ENCODE data around the gene LYPD6. TPM values are rescaled to one million over a fixed set of nuclear protein-coding genes. Genes with fewer than 3 reads are reported as not detected.

Gene LYPD6
- polyA plus RNA-seq, 1 of the 3 experiments (the other 2 are of a cell fraction): 8.1 TPM

DNA sequence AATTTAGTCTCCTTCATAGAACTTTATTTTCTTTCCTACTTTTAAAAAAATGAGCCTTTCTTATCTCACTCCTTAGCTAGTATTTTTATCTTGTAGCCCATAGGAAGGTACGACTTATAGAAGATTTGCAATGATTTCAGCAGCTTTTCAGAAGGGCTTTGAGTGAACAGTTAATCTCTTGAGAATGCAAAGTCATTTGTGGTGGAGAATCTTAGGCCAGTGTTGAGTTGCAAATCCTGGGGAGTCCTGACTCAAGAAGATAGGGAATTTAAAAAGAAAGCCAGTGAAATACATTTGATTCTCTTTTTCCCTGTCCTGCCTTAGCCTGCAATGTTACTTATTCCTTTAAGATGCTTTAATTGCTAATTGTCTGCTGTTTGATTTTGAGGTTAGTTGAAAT, 33.6 kb downstream of the LYPD6 start:
- no peaks in the 10 kb centered on the region for H4K20me1 ChIP-seq (ENCODE audit: insufficient read depth)
- 53% methylated on average over 1 of the region's 1 CpG for WGBS (ENCODE audit: low lambda C conversion rate)
- H3K4me3 ChIP-seq (ENCODE audit: low read depth in 2 of 2, low read length in 1 of 2): no peak overlapping the region
- no peaks in the 10 kb centered on the region for H3K9me3 ChIP-seq
- H3K79me2 ChIP-seq (ENCODE audit: insufficient read depth): no peaks in the 10 kb centered on the region; the same call in 1 of the 2 replicates
- no peaks in the 10 kb centered on the region for H3K9me2 ChIP-seq
- no peaks in the 10 kb centered on the region for H3K27me3 ChIP-seq (ENCODE audit: insufficient read depth)
- H3K4me1 ChIP-seq (ENCODE audit: control insufficient read depth in 1 of 2, insufficient read depth in 2 of 2, low read depth in 1 of 2, low read length in 1 of 2): peaks cover 0 to 8% of the 10 kb centered on the region in 2 experiments; a peak in 3 of 4 replicates
- ChIA-PET POLR2A (no interaction called here), CTCF (interaction anchor here (0.6 to 1.4 kb wide), 2 partner anchors 9 to 11 kb away, joined by 3 to 8 read pairs; no protein-coding TSS in a partner anchor)
- H3K9ac ChIP-seq: no peak overlapping the region
- no peak overlapping the region for H3K4me2 ChIP-seq
- peaks cover 6% of the 10 kb centered on the region for H3F3A ChIP-seq (replicated peaks; ENCODE audit: insufficient read depth)
- no peak overlapping the region for H2AFZ ChIP-seq (ENCODE audit: low read depth)
- no peak for TF ChIP-seq NRF1 (IDR thresholded peaks at IDR 0.05; ENCODE audit: low read depth, low read length)
- no peak for TF ChIP-seq MEF2A (IDR thresholded peaks at IDR 0.05; ENCODE audit: borderline replicate concordance, low read depth)
- TF ChIP-seq TEAD4 (IDR thresholded peaks at IDR 0.05; ENCODE audit: borderline replicate concordance, insufficient read depth): no peak
- TF ChIP-seq USF2 (IDR thresholded peaks at IDR 0.05; ENCODE audit: borderline replicate concordance, low read depth, low read length): no peak
- no peak for TF ChIP-seq REST (IDR thresholded peaks at IDR 0.05; ENCODE audit: low read depth, low read length)
- no peak for TF ChIP-seq POLR2AphosphoS5 (IDR thresholded peaks at IDR 0.05; ENCODE audit: low read depth, low read length)
- no peak for TF ChIP-seq YY1 (IDR thresholded peaks at IDR 0.05; ENCODE audit: low read depth)
- TF ChIP-seq SIN3A (IDR thresholded peaks at IDR 0.05; ENCODE audit: borderline replicate concordance, low read depth, low read length): no peak
- TF ChIP-seq RFX5 (IDR thresholded peaks at IDR 0.05; ENCODE audit: low read length): no peak
- no peak for TF ChIP-seq EP300 (IDR thresholded peaks at IDR 0.05; ENCODE audit: borderline replicate concordance in 1 of 2, low read depth in 1 of 2, low read length in 1 of 2)
- no peak for TF ChIP-seq RAD21 (IDR thresholded peaks at IDR 0.05; ENCODE audit: low read length)
- no peak for TF ChIP-seq GABPA (IDR thresholded peaks at IDR 0.05; ENCODE audit: low read depth)
- no peak for TF ChIP-seq TCF12 (IDR thresholded peaks at IDR 0.05)
- no peak for TF ChIP-seq JUND (IDR thresholded peaks at IDR 0.05)
- no peaks in the 10 kb centered on the region for H3K36me3 ChIP-seq (replicated peaks in 1 of 2; ENCODE audit: control insufficient read depth in 1 of 2, insufficient read depth in 2 of 2, low read length in 1 of 2)
- no peak for DNase-seq
- H3K27ac ChIP-seq (ENCODE audit: low read depth in 2 of 2, low read length in 1 of 2): no peak overlapping the region

DNA sequence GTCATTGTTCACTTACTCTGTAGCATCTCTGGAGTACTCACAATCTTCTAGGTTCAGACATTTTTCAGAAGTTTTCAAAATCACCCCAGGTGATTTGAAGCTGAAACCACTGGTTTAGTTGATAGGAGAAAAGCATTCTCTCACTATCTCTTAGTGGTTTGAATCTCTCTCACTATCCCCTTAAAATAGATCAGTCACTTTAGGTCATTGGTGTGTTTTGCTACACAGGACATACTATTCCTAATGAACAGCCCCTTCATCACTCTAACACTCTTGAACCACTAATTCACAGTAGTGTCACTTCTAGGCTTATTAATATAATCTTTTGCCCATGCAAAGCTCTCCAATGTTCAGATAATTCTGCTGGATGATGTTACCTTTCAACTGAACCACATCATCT, 34.5 kb downstream of the LYPD6 start:
- Histone ChIP-seq H3F3A (replicated peaks; ENCODE audit: insufficient read depth) (peaks cover 6% of the 10 kb centered on the region), H3K4me2 (no peak overlapping the region), H3K9me2 (no peaks in the 10 kb centered on the region), H3K79me2 (ENCODE audit: insufficient read depth) (no peaks in the 10 kb centered on the region), H3K4me3 (ENCODE audit: low read depth in 2 of 2, low read length in 1 of 2) (no peak overlapping the region), H2AFZ (ENCODE audit: low read depth) (no peak overlapping the region), H3K27ac (ENCODE audit: low read depth in 2 of 2, low read length in 1 of 2) (no peak overlapping the region), H3K27me3 (ENCODE audit: insufficient read depth) (no peaks in the 10 kb centered on the region), H3K4me1 (ENCODE audit: control insufficient read depth in 1 of 2, insufficient read depth in 2 of 2, low read depth in 1 of 2, low read length in 1 of 2) (peaks cover 0 to 8% of the 10 kb centered on the region in 2 experiments; a peak in 3 of 4 replicates), H3K36me3 (replicated peaks in 1 of 2; ENCODE audit: control insufficient read depth in 1 of 2, insufficient read depth in 2 of 2, low read length in 1 of 2) (no peaks in the 10 kb centered on the region), H3K9me3 (no peaks in the 10 kb centered on the region), H4K20me1 (ENCODE audit: insufficient read depth) (no peaks in the 10 kb centered on the region), H3K9ac (no peak overlapping the region)
- ChIA-PET POLR2A (no interaction called here), CTCF (interaction anchor here (1.0 to 1.5 kb wide), 3 partner anchors 8 to 52 kb away, joined by 3 to 8 read pairs (median 4); no protein-coding TSS in a partner anchor)
- no peak for DNase-seq
- TF ChIP-seq FOSL2 (IDR thresholded peaks at IDR 0.05; ENCODE audit: borderline replicate concordance, low read depth): no peak
- TF ChIP-seq EZH2phosphoT487 (IDR thresholded peaks at IDR 0.05; ENCODE audit: borderline replicate concordance, low read depth): no peak
- TF ChIP-seq SMC3 (IDR thresholded peaks at IDR 0.05; ENCODE audit: low read depth, low read length): no peak
- TF ChIP-seq NRF1 (IDR thresholded peaks at IDR 0.05; ENCODE audit: low read depth, low read length): no peak
- TF ChIP-seq PBX3 (IDR thresholded peaks at IDR 0.05): no peak
- TF ChIP-seq GATA2 (CRISPR knock-in tag; IDR thresholded peaks at IDR 0.05): no peak
- no peak for TF ChIP-seq RFX5 (IDR thresholded peaks at IDR 0.05; ENCODE audit: low read length)
- no peak for TF ChIP-seq USF2 (IDR thresholded peaks at IDR 0.05; ENCODE audit: borderline replicate concordance, low read depth, low read length)
- TF ChIP-seq EP300 (IDR thresholded peaks at IDR 0.05; ENCODE audit: borderline replicate concordance in 1 of 2, low read depth in 1 of 2, low read length in 1 of 2): no peak
- no peak for TF ChIP-seq TEAD4 (IDR thresholded peaks at IDR 0.05; ENCODE audit: borderline replicate concordance, insufficient read depth)
- no peak for TF ChIP-seq RAD21 (IDR thresholded peaks at IDR 0.05; ENCODE audit: low read length)
- no peak for TF ChIP-seq NFIC (IDR thresholded peaks at IDR 0.05; ENCODE audit: borderline replicate concordance)
- no peak for TF ChIP-seq TAF1 (IDR thresholded peaks at IDR 0.05; ENCODE audit: borderline replicate concordance, low read depth, low read length)
- TF ChIP-seq CHD2 (IDR thresholded peaks at IDR 0.05; ENCODE audit: low read length, partially characterized antibody): no peak
- no peak for TF ChIP-seq YY1 (IDR thresholded peaks at IDR 0.05; ENCODE audit: low read depth)
